SK-N-SH (cell line): ENCODE results near the gene DCTN4. TPM values are rescaled to one million over a fixed set of nuclear protein-coding genes. Genes with fewer than 3 reads are reported as not detected.
A peak's percentile ranks its signal among the peaks of the same experiment; 100 is the strongest.

Experiments
- CTCF ChIA-PET: fragments of 300-600, 350-600 bp; formaldehyde crosslinking; extraction: SDS; loops from one replicate; lab custom pipeline; 2021; lab: Yijun Ruan, JAX
- POLR2A ChIA-PET: fragments of 350-600 bp; sonication (Branson Sonifier 250); formaldehyde crosslinking; extraction: SDS; loops from one replicate; lab custom pipeline; 2020; ENCODE audit warnings: antibody characterized with exemption, inconsistent platforms; lab: Yijun Ruan, JAX
- DNase-seq: peaks from one replicate; pipeline ENCODE4 v3.0.0; 2012
- H2AFZ ChIP-seq: fragments of 200-600 bp; sonication (generic); 2 replicates; pipeline ENCODE4 v1.8.1; 2016; ENCODE audit warnings: antibody characterized with exemption, mild to moderate bottlenecking, low read depth
- H3F3A ChIP-seq: fragments of 200-600 bp; sonication (generic); replicated peaks from 2 replicates; pipeline ENCODE3; 2016; ENCODE audit warnings: antibody characterized with exemption, mild to moderate bottlenecking; ENCODE audit not compliant: insufficient read depth
- H3K27ac ChIP-seq, 2 experiments: fragments of 200-500 bp in 1 of 2; fragments of 200-600 bp in 1 of 2; sonication (Bioruptor generic) in 1 of 2; sonication (generic), shearing (Covaris generic) in 1 of 2; 2 replicates each; pipeline versions ENCODE4 v1.5.1 to v1.6.1; 2014 to 2016; ENCODE audit warnings: low read depth in 2 of 2, inconsistent platforms in 1 of 2, low read length in 1 of 2, mild to moderate bottlenecking in 1 of 2, mixed read lengths in 1 of 2
- H3K27me3 ChIP-seq: fragments of 200-600 bp; sonication (generic), shearing (Covaris generic); 2 replicates; pipeline ENCODE4 v1.6.1; 2016; ENCODE audit warnings: mixed run types; ENCODE audit not compliant: insufficient read depth
- H3K36me3 ChIP-seq, 2 experiments: fragments of 200-500 bp in 1 of 2; fragments of 200-600 bp in 1 of 2; sonication (Bioruptor generic) in 1 of 2; sonication (generic) in 1 of 2; replicated peaks in 1 of 2; 2 replicates each; pipeline versions ENCODE3 to v1.5.1; 2014 to 2016; ENCODE audit warnings: low read length in 1 of 2, mild to moderate bottlenecking in 1 of 2; ENCODE audit not compliant: insufficient read depth in 2 of 2, control insufficient read depth in 1 of 2
- H3K4me1 ChIP-seq, 2 experiments: fragments of 200-500 bp in 1 of 2; fragments of 200-600 bp in 1 of 2; sonication (Bioruptor generic) in 1 of 2; sonication (generic), shearing (Covaris generic) in 1 of 2; 2 replicates each; pipeline versions ENCODE4 v1.5.1 to v1.6.1; 2014 to 2016; ENCODE audit warnings: low read depth in 1 of 2, low read length in 1 of 2, mixed run types in 1 of 2; ENCODE audit not compliant: insufficient read depth in 2 of 2, control insufficient read depth in 1 of 2
- H3K4me2 ChIP-seq: fragments of 200-600 bp; sonication (generic), shearing (Covaris generic); 2 replicates; pipeline ENCODE4 v1.6.1; 2017; ENCODE audit warnings: mixed run types
- H3K4me3 ChIP-seq, 2 experiments: fragments of 200-500 bp in 1 of 2; fragments of 200-600 bp in 1 of 2; sonication (Bioruptor generic) in 1 of 2; sonication (generic), shearing (Covaris generic) in 1 of 2; 2 replicates each; pipeline versions ENCODE4 v1.5.1 to v1.8.1; 2014 to 2016; ENCODE audit warnings: low read depth in 2 of 2, inconsistent platforms in 1 of 2, low read length in 1 of 2, mild to moderate bottlenecking in 1 of 2, mixed read lengths in 1 of 2, moderate library complexity in 1 of 2
- H3K79me2 ChIP-seq: fragments of 200-600 bp; sonication (generic); 2 replicates; pipeline ENCODE4 v1.8.1; 2017; ENCODE audit warnings: mild to moderate bottlenecking; ENCODE audit not compliant: insufficient read depth
- H3K9ac ChIP-seq: fragments of 200-600 bp; sonication (generic); 2 replicates; pipeline ENCODE4 v1.6.1; 2017; ENCODE audit warnings: mixed run types
- H3K9me2 ChIP-seq: fragments of 200-600 bp; sonication (generic); 2 replicates; pipeline ENCODE4 v1.6.1; 2017; ENCODE audit warnings: mixed run types
- H3K9me3 ChIP-seq: fragments of 200-600 bp; sonication (generic); 2 replicates; pipeline ENCODE4 v1.6.1; 2017; ENCODE audit warnings: mixed run types, mild to moderate bottlenecking, moderate library complexity
- H4K20me1 ChIP-seq: fragments of 200-600 bp; sonication (generic); 2 replicates; pipeline ENCODE4 v1.6.1; 2017; ENCODE audit warnings: mild to moderate bottlenecking, mixed run types; ENCODE audit not compliant: insufficient read depth
- CTCF ChIP-seq: fragments of 200-600 bp; sonication (generic); IDR thresholded peaks from 2 replicates; pipeline ENCODE4 v1.6.1; 2017; ENCODE audit warnings: antibody characterized with exemption, mild to moderate bottlenecking, moderate library complexity
- FOXJ3 ChIP-seq: sonication (generic); formaldehyde crosslinking; IDR thresholded peaks from 2 replicates; pipeline ENCODE4 v1.5.1; 2020; ENCODE audit warnings: mild to moderate bottlenecking, missing genetic modification reagents
- GABPA ChIP-seq: IDR thresholded peaks from 2 replicates; pipeline ENCODE4 v1.4.0; 2012; ENCODE audit warnings: low read depth, mild to moderate bottlenecking
- MEF2A ChIP-seq: IDR thresholded peaks from 2 replicates; pipeline ENCODE4 v1.4.0; 2012; ENCODE audit warnings: low read depth, borderline replicate concordance
- NFIC ChIP-seq: IDR thresholded peaks from 2 replicates; pipeline ENCODE4 v1.4.0; 2012; ENCODE audit warnings: borderline replicate concordance
- NRF1 ChIP-seq: IDR thresholded peaks from 2 replicates; pipeline ENCODE4 v1.6.1; 2012; ENCODE audit warnings: low read depth, mild to moderate bottlenecking, low read length
- PBX3 ChIP-seq: IDR thresholded peaks from 2 replicates; pipeline ENCODE4; 2012
- POLR2AphosphoS5 ChIP-seq: IDR thresholded peaks from 2 replicates; pipeline ENCODE4 v1.6.1; 2012; ENCODE audit warnings: low read depth, low read length
- RAD21 ChIP-seq: IDR thresholded peaks from 2 replicates; pipeline ENCODE4 v1.6.1; 2012; ENCODE audit warnings: mild to moderate bottlenecking, low read length
- RFX5 ChIP-seq: IDR thresholded peaks from 2 replicates; pipeline ENCODE4 v1.6.1; 2012; ENCODE audit warnings: mild to moderate bottlenecking, improper control_type of control experiment, low read length
- TCF12 ChIP-seq: IDR thresholded peaks from 2 replicates; pipeline ENCODE4 v1.4.0; 2012
- USF1 ChIP-seq: IDR thresholded peaks from 2 replicates; pipeline ENCODE4 v1.4.0; 2012; ENCODE audit warnings: low read depth, borderline replicate concordance
- USF2 ChIP-seq: fragments of 150-350 bp; IDR thresholded peaks from 2 replicates; pipeline ENCODE4 v1.6.1; 2017; ENCODE audit warnings: antibody characterized with exemption, low read length, low read depth, borderline replicate concordance
- YY1 ChIP-seq: IDR thresholded peaks from 2 replicates; pipeline ENCODE4 v1.4.0; 2012; ENCODE audit warnings: low read depth, mild to moderate bottlenecking
- WGBS: methylation state at CpG from one replicate; pipeline ENCODE4 v1.1.6; 2017; ENCODE audit warnings: low lambda C conversion rate; 5-methylcytosine and 5-hydroxymethylcytosine counted together
- polyA plus RNA-seq, 3 experiments: library from polyadenylated mRNA; depleted of rRNA; stranded (reverse); fragments of >200 nt; gene quantifications; 2 replicates each; pipeline ENCODE4 v1.2.3, GENCODE V29; 2012

Gene DCTN4
- polyA plus RNA-seq, 1 of the 3 experiments (the other 2 are of a cell fraction) = 22.8 TPM

GRCh38 chr5:150766251-150766650, 7.4 kb upstream of the DCTN4 start:
- 0 out of 2 replicates have a peak overlapping the region, but pooled peaks have one; percentile 35 for H2AFZ ChIP-seq
- H3K9ac ChIP-seq = no peak overlapping the region
- no peak overlapping the region for H3K4me3 ChIP-seq
- 56% methylated on average over 2 of the region's 2 CpGs for WGBS
- no peaks in the 10 kb centered on the region for H4K20me1 ChIP-seq
- H3K4me1 ChIP-seq = peaks cover 6 to 11% of the 10 kb centered on the region in 2 experiments; a peak in 2 of 4 replicates
- H3K9me3 ChIP-seq = no peaks in the 10 kb centered on the region
- H3K27me3 ChIP-seq = no peaks in the 10 kb centered on the region
- POLR2A ChIA-PET = no interaction called here
- DNase-seq = no peak
- no peaks in the 10 kb centered on the region for H3F3A ChIP-seq
- H3K9me2 ChIP-seq = no peaks in the 10 kb centered on the region
- H3K4me2 ChIP-seq = no peak overlapping the region
- CTCF ChIA-PET = interaction anchor here (0.8 to 1.0 kb wide), 2 partner anchors 35 to 109 kb away, joined by 3 to 4 read pairs; no protein-coding TSS in a partner anchor
- no peak overlapping the region for H3K27ac ChIP-seq
- no peak for TF ChIP-seq GABPA
- TF ChIP-seq TCF12 = no peak
- no peak for TF ChIP-seq NFIC
- TF ChIP-seq RAD21 = no peak
- no peak for TF ChIP-seq PBX3
- H3K79me2 ChIP-seq = no peaks in the 10 kb centered on the region
- H3K36me3 ChIP-seq = no peaks in the 10 kb centered on the region

- Histone ChIP-seq H3K4me3 (no peak overlapping the region), H3K9me3 (no peaks in the 10 kb centered on the region), H4K20me1 (no peaks in the 10 kb centered on the region), H3F3A (no peaks in the 10 kb centered on the region), H3K9me2 (no peaks in the 10 kb centered on the region), H3K79me2 (no peaks in the 10 kb centered on the region), H3K4me2 (no peak overlapping the region), H3K4me1 (peaks cover 6 to 11% of the 10 kb centered on the region in 2 experiments; a peak in 2 of 4 replicates), H2AFZ (no peak overlapping the region), H3K36me3 (no peaks in the 10 kb centered on the region), H3K9ac (no peak overlapping the region), H3K27ac (no peak overlapping the region), H3K27me3 (no peaks in the 10 kb centered on the region)
- DNase-seq = no peak
- TF ChIP-seq MEF2A = no peak
- no peak for TF ChIP-seq YY1
- TF ChIP-seq RFX5 = no peak
- TF ChIP-seq POLR2AphosphoS5 = no peak
- no peak for TF ChIP-seq TCF12
- TF ChIP-seq USF1 = no peak
- no peak for TF ChIP-seq CTCF
- no peak for TF ChIP-seq USF2
- TF ChIP-seq FOXJ3 (CRISPR knock-in tag) = no peak
- TF ChIP-seq NRF1 = no peak
- no peak for TF ChIP-seq PBX3
- WGBS = 63% methylated on average over 1 of the region's 1 CpG
- POLR2A ChIA-PET = no interaction called here
- CTCF ChIA-PET = interaction anchor here (1.0 kb wide), 1 partner anchor 108 kb away, joined by 3 read pairs; no protein-coding TSS in a partner anchor
Measured at GRCh38 chr5:150765799-150766169, 7.0 kb upstream of the DCTN4 start.
